WI38 (cell line): ENCODE measurements around the gene CLIC3.

Source experiments
- H3K4me3 ChIP-seq: 2 replicates; pipeline ENCODE4 v1.5.1; 2011; ENCODE audit warnings: low read depth, mild to moderate bottlenecking, control low read depth, low read length
- TF ChIP-seq, protein P1 (sequence below): IDR thresholded peaks from 2 replicates; pipeline ENCODE4 v1.5.1; 2012; ENCODE audit warnings: low read depth, mild to moderate bottlenecking, control low read depth, low read length

CLIC3 gene

DNA sequence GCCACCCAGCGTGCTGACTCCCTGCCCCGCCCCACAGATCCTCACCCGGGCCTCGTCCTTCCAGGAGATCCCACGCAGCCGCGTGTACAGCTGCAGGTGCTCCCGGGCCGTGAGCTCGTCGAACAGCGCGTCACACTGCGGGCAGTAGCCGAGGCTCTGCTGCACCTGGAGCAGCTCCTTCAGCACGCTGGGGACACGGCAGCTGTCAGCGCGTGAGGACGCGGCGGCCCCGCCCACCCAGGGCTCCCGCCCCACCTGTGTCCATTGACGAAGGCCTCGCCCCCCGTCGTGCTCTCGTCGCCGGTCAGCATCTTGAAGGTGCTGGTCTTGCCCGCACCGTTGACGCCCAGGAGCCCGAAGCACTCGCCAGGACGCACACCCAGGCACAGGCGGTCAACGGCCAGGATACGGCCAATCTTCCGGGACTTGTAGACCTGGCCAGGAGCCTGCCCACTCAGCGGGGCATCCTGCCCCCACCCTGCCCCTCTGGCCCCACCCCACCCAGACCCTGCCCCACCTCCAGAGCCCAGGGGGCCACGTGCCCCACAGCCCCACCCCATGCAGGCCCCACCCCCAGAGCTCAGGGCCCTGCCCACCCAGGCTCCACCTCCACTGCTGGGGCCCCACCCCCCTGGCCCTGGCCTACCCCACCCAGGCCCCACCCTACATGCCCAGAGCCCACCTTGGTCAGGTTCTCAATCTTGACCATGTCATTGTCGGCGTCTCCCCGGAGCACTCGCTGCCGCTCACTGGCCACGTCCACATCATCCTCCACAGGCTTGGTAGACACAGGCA lies 13.8 kb upstream of the CLIC3 start:
- H3K4me3 ChIP-seq: no peak overlapping the region
- TF ChIP-seq, protein P1, sequence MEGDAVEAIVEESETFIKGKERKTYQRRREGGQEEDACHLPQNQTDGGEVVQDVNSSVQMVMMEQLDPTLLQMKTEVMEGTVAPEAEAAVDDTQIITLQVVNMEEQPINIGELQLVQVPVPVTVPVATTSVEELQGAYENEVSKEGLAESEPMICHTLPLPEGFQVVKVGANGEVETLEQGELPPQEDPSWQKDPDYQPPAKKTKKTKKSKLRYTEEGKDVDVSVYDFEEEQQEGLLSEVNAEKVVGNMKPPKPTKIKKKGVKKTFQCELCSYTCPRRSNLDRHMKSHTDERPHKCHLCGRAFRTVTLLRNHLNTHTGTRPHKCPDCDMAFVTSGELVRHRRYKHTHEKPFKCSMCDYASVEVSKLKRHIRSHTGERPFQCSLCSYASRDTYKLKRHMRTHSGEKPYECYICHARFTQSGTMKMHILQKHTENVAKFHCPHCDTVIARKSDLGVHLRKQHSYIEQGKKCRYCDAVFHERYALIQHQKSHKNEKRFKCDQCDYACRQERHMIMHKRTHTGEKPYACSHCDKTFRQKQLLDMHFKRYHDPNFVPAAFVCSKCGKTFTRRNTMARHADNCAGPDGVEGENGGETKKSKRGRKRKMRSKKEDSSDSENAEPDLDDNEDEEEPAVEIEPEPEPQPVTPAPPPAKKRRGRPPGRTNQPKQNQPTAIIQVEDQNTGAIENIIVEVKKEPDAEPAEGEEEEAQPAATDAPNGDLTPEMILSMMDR: no peak

DNA sequence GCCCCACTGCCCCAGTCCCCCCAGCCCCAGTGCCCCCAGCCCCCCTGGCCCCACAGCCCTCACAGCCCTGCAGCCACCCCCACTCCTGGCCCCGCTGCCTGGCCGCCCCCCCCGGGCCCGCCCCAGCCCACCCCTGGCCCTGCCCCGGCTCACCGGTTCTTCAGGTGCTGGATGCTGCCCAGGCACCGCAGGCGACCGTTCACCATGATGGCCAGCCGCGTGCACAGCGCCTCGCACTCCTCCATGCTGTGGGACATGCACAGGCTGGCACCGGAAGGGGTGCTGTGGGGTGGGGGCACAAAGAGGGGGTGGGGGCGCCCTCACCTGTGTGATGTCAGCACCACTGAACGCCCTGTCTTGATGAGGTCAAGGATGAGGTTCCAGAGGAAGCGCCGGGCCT lies 12.8 kb upstream of the CLIC3 start:
- TF ChIP-seq, protein P1: no peak
- no peak overlapping the region for H3K4me3 ChIP-seq

DNA sequence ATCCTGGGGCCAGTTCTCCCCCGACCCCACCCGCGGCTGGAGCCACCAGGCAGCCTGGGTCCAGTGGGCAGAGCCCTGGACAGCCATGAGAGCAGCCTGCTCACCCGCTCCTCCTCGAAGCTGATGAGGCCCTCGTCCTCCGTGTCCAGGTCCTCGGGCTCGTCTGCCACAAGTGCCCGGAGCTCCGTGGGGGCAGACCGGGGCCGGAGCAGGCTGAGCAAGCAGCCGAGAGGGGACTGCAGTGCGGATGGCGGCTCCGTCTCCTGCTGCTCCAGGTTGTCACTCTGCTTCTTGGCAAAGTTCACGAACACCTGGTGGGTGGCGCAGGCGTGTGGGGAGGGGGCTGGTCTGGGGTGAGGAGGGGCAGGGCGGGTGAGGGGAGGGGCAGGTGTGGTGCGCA lies 11.9 kb upstream of the CLIC3 start:
- TF ChIP-seq, protein P1: no peak
- no peak overlapping the region for H3K4me3 ChIP-seq

DNA sequence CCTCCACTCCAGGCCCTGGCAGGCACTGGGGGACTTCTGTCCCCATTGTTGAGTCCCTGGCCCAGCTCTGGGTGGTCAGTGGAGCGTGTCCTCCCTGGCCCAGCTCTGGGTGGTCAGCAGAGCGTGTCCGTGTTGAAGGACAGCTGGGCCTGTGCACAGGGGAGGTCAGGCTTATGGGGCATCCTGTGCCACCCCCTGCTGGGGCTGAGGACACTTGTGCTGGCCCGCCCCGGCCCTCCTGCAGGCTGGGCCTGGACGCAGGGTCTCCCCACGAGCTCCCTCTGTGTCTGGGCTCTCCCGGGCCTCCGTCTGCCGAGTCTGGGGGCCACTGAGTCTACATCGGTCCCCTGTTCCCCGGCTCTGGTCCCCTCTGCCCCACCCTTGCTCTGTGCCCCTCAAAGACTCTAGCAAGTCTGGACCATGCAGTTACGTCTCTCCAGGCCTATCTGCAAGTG lies 11.5 kb upstream of the CLIC3 start:
- TF ChIP-seq, protein P1: no peak

DNA sequence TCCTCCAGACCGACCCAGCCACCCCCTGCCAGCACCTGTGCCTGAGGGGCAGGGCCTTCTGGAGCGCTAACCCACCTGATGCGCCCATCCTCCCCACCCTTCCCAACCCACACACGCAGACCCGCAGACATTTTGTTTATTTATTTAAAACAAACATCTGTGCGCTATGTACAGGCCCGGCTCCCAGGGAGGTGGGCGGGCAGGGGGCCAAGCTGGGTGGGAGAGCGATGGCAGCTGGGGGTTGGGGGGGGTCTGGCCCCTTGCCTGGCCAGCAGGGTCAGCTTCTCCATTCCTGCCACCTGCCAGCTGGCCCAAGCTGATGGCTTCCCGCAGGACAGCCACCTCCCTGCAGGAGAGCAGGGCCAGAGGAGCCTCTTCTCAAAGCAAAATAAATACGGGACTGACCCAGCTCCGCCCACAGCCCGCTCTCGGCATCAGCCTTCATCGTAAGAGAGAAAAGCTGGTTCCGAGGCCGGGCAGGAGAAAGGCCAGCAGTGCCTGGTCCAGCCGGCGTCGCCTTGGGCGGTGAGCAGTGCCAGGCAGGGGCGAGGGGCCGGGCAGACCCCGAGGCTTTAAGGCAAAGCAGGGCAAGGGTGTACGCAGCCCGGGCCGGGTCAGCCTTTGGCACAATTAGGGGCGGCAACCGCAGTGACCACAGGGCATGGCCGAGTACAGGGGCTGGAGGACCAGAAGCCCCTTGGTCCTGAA lies 10.9 kb upstream of the CLIC3 start:
- H3K4me3 ChIP-seq: no peak overlapping the region
- TF ChIP-seq, protein P1: no peak

More for the DNA sequence above, 11.5 kb upstream of the CLIC3 start:
- H3K4me3 ChIP-seq: no peak overlapping the region

DNA sequence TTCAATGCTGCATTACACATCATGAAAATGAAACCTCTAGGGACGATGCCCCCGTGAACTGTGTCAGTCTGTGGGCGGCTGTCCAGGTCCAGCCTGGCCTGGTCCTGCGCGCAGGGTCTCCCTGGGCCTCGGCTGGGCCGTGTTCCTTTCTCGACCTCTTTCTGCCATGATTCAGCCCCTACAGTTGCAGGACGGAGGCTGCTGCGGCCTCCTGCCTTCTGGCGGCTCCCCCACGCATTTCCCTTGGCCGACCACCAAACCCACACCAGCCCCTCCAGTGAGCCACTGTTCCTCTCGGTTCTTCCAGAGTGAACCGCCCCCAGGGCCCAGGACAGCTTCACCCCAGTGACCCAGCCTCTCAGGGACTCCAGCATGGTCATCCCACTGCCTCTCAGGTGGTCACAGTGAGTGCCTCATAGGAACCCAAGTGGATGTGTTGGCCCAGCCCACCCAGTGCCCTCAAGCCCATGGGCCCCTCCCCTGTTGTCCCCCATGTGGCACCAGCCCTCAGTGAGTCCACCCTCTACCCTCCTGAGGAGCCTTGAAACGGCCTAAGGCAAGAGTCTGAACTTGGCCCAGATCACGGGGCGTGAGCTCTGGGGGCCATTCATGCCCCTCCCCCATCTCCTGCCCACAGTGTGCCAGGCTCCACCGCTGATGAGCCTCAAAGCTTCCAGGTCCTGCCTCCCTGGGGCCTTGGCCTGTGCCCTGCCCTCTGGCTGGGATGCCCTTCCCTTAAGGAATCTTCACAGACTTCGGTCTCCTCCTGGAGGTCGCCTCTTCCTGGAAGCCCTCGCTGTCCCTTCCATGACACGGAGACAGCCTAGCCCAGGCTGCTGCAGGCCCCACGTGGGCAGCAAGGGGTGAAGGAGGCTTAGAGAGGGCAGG lies 10.0 kb upstream of the CLIC3 start:
- TF ChIP-seq, protein P1: no peak
- H3K4me3 ChIP-seq: no peak overlapping the region
